NCI-H345 (cell line): ENCODE data around the gene RANBP3L.
"Not testable (repeated sequence)": the region's sequence is repeated elsewhere in the genome, so short reads cannot be mapped to it uniquely, and the experiment has no call there.

Source experiments
- DNase-seq: peaks from one replicate; lab custom pipeline; 2025; lab: John Stamatoyannopoulos, UW

The RANBP3L gene

DNA sequence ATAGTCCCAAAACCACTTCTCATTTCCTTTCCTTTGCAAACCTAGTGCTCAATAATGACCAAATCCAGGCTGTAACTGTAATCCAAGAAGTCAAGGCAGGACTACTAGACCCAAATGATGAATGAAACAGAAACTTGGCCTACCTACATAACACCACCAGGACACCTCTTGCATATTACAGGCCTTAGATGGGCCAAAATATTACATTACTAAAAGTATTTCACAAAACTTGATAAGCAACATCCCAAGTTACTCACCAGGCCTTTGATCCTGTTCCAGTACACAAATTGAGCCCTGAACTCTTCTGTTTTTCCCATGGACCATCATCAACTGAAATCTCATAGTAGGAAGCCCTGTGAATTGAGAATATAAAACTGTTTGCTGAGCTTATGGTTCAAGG, 94.8 kb downstream of the RANBP3L start:
- DNase-seq, result no peak

DNA sequence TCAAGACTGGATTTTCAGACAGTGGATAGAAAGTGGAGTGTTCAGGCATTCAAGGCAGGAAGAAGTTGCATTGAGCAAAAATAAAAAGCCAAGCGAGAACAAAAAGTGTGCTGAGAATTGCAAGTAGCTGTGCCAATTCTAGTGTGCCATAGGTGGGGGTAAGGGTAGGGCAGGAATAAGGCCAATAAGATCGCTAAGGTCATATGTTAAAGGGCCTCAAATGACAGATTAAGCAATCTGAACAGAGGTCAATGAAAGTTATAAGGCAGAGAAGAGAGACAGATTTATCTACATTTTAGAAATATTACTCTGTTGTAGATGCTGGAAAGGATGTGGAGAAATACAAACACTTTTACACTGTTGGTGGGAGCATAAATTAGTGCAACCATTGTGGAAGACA, 96.4 kb downstream of the RANBP3L start:
- DNase-seq, result no peak

DNA sequence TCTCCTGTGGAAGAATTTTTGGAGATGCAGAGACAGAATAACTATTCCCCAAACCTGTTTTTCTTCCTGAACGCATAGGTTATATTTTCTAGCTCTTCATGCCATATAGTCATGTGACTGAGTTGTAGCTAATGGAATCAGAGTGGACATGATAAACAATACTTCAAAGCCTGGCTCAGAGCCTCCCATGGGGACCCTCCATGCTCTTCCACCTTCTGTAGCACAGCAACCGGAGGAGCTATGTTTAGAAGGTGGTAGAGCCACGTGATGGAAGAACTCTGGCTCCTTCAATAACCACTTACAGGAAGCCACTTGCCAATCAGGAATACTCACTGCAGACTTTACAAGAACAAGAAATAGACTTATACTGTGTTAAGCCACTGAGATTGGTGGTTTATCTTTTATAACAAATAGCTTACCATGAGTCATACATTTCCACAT, 99.2 kb downstream of the RANBP3L start:
- DNase-seq, result no peak

DNA sequence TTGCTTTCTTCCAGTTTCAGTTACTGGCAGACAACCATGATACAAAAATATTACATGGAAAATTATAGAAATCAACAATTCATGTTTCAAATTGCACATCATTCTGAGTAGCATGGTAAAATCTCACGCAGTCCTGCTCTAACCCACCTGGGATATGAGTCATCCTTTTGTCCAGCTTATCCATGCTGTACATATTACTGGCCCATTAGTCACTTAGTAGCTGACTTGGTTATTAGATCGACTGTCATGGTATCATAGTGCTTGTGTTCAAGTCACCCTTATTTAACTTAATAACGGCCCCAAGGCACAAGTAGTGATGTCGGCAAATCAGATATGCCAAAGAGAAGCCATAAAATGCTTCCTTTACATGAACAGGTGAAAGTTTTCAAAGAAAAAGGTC, 101.2 kb downstream of the RANBP3L start:
- DNase-seq, result no peak

DNA sequence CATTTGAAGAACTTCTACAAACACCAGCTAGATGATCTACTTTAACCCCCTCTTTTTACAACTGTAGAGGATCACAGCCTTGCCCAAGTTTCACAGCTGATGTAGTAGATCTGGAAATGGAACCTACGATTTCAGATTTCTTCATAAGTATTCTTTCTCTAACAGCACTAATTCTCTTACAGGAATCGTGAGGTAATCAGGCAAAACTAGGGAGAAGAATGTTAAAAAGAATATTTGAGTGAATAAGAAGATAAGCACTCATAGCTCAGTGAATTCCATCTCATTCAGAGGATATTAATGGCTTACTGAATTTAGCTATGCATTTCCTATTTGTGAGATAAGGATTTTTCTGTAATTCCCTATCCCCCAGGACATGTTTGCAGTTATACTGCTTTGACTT, 102.1 kb downstream of the RANBP3L start:
- no peak for DNase-seq

DNA sequence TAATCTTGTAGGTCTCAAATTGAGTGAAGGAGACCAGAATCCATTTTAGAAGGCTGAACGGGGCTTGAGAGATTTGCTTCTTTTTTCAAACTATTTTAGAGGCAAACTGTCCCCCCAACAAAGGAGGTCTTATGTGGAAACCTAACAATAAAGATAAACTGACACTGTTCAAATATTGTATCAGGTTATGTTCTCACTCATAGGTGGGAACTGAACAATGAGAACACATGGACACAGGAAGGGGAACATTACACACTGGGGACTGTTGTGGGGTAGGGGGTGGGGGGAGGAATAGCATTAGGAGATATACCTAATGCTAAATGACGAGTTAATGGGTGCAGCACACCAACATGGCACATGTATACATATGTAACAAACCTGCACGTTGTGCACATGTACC, 102.9 kb downstream of the RANBP3L start:
- DNase-seq, result not testable (repeated sequence)
